ENCODE measurements around the gene CD55.
A peak's percentile ranks its signal among the peaks of the same experiment; 100 is the strongest.

Gene CD55

DNA sequence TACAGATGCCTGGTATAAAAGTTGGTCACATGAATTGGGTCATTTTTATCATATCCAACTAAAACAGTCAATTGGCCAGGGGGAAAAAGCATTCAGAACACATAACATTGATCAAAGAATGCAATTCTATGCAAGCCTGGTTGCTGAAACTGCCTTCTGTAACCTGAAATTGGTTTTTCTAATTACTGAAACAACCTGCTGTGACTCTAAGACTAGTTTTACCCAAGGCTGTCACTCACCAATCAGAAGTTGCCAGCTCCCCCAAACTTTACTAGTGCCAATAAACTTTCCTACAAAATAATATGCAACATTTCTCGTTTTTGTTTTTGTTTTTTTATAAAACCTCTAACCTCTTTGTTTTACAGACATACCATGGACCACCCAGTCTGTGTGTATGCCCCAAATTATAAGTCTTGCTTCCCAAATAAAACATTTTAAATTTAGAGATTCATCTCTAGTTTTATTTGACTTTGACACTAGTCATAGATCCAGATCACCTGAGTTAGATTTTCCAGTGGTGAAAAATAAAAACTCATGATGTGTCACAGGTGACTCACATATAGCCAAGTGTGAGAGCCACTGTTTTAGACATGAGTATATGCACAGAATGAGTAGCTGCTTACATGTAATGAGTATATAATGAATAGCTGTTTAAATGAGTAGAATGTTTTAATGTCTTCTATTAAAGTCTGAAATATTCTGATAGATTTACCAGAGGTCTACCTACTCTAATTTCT is 68.4 kb downstream of the CD55 start:
- peak in 1 of 2 donors; percentile 17 for DNase-seq
- H3K4me1 ChIP-seq (ENCODE audit: control insufficient read depth in 1 of 2, insufficient read depth in 2 of 2, low read length in 2 of 2), result peaks cover 0 to 1% of the 10 kb centered on the region in 2 experiments
- no peaks in the 10 kb centered on the region for H3K79me1 ChIP-seq (ENCODE audit: low read length)
- H3K79me2 ChIP-seq (ENCODE audit: control insufficient read depth, insufficient read depth, low read length, poor library complexity), result no peaks in the 10 kb centered on the region
- no peak overlapping the region for H3K14ac ChIP-seq (ENCODE audit: low read length)
- H4K8ac ChIP-seq (ENCODE audit: low read depth, low read length), result no peak overlapping the region
- no peak overlapping the region for H3K4ac ChIP-seq (ENCODE audit: low read depth, low read length)
- no peaks in the 10 kb centered on the region for H3K27me3 ChIP-seq (ENCODE audit: insufficient read depth, low read length)
- H2AK5ac ChIP-seq (ENCODE audit: low read length), result no peak overlapping the region
- H2BK5ac ChIP-seq (ENCODE audit: low read depth, low read length, poor library complexity), result no peak overlapping the region
- no peak overlapping the region for H3K27ac ChIP-seq (ENCODE audit: low read depth, low read length)
- no peak overlapping the region for H4K12ac ChIP-seq (ENCODE audit: low read depth, low read length)
- H3K9ac ChIP-seq (ENCODE audit: low read length), result no peak overlapping the region
- no peaks in the 10 kb centered on the region for H3K36me3 ChIP-seq (ENCODE audit: control insufficient read depth in 1 of 2, insufficient read depth in 2 of 2, low read length in 2 of 2)
- H2AFZ ChIP-seq (ENCODE audit: insufficient read depth, low read length, poor library complexity), result no peak overlapping the region
- no peaks in the 10 kb centered on the region for H3K9me3 ChIP-seq (ENCODE audit: insufficient read depth, low read depth, low read length)
- H4K91ac ChIP-seq (ENCODE audit: low read depth, low read length), result no peak overlapping the region
- no CpG with 5 or more reads among the region's 1 CpG for WGBS (ENCODE audit: extremely low coverage, insufficient coverage, insufficient read length)
- H3K4me3 ChIP-seq (ENCODE audit: low read depth, low read length), result no peak overlapping the region
- H3K4me2 ChIP-seq (ENCODE audit: low read length), result no peak overlapping the region
- H2BK12ac ChIP-seq (ENCODE audit: low read length), result no peak overlapping the region
- H3K18ac ChIP-seq (ENCODE audit: low read length), result no peak overlapping the region
- H3K23ac ChIP-seq (ENCODE audit: low read length), result no peak overlapping the region
- no peak overlapping the region for H2BK120ac ChIP-seq (ENCODE audit: insufficient read depth, low read length, poor library complexity)

DNA sequence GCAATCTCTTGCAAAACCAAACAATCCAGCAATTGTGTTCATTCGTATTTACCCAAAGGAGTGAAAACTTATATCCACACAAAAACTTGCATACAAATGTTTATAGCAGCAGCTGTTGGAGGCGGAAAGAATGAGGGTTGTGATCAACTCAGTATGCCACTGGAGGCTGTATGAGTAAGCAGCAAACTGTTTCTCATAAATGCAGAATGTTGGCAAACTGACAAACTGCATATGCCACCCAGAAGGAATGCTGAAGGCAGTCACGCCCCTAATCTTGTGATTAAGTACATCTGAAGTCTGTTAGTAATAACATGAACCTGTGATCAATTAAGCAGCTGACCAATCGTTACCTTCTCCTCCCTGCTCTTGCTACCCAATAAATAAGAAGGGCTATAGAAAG is 72.1 kb downstream of the CD55 start:
- H3K27ac ChIP-seq (ENCODE audit: low read depth, low read length), result no peak overlapping the region
- no peak overlapping the region for H3K18ac ChIP-seq (ENCODE audit: low read length)
- H2BK12ac ChIP-seq (ENCODE audit: low read length), result no peak overlapping the region
- no peak overlapping the region for H2AFZ ChIP-seq (ENCODE audit: insufficient read depth, low read length, poor library complexity)
- no peak overlapping the region for H3K4ac ChIP-seq (ENCODE audit: low read depth, low read length)
- H2BK120ac ChIP-seq (ENCODE audit: insufficient read depth, low read length, poor library complexity), result no peak overlapping the region
- no peak overlapping the region for H2BK5ac ChIP-seq (ENCODE audit: low read depth, low read length, poor library complexity)
- H3K23ac ChIP-seq (ENCODE audit: low read length), result no peak overlapping the region
- H3K9ac ChIP-seq (ENCODE audit: low read length), result no peak overlapping the region
- H3K14ac ChIP-seq (ENCODE audit: low read length), result no peak overlapping the region
- peaks cover 0 to 1% of the 10 kb centered on the region in 2 experiments for H3K4me1 ChIP-seq (ENCODE audit: control insufficient read depth in 1 of 2, insufficient read depth in 2 of 2, low read length in 2 of 2)
- no peaks in the 10 kb centered on the region for H3K27me3 ChIP-seq (ENCODE audit: insufficient read depth, low read length)
- no peaks in the 10 kb centered on the region for H3K36me3 ChIP-seq (ENCODE audit: control insufficient read depth in 1 of 2, insufficient read depth in 2 of 2, low read length in 2 of 2)
- peak; percentile 69 to 76 for DNase-seq
- H3K4me2 ChIP-seq (ENCODE audit: low read length), result no peak overlapping the region
- H3K79me1 ChIP-seq (ENCODE audit: low read length), result no peaks in the 10 kb centered on the region
- H3K4me3 ChIP-seq (ENCODE audit: low read depth, low read length), result no peak overlapping the region
- H3K9me3 ChIP-seq (ENCODE audit: insufficient read depth, low read depth, low read length), result no peaks in the 10 kb centered on the region
- H3K79me2 ChIP-seq (ENCODE audit: control insufficient read depth, insufficient read depth, low read length, poor library complexity), result no peaks in the 10 kb centered on the region
- no peak overlapping the region for H4K91ac ChIP-seq (ENCODE audit: low read depth, low read length)
- no CpG with 5 or more reads among the region's 4 CpGs for WGBS (ENCODE audit: extremely low coverage, insufficient coverage, insufficient read length)
- no peak overlapping the region for H4K8ac ChIP-seq (ENCODE audit: low read depth, low read length)
- H2AK5ac ChIP-seq (ENCODE audit: low read length), result no peak overlapping the region
- H4K12ac ChIP-seq (ENCODE audit: low read depth, low read length), result no peak overlapping the region

DNA sequence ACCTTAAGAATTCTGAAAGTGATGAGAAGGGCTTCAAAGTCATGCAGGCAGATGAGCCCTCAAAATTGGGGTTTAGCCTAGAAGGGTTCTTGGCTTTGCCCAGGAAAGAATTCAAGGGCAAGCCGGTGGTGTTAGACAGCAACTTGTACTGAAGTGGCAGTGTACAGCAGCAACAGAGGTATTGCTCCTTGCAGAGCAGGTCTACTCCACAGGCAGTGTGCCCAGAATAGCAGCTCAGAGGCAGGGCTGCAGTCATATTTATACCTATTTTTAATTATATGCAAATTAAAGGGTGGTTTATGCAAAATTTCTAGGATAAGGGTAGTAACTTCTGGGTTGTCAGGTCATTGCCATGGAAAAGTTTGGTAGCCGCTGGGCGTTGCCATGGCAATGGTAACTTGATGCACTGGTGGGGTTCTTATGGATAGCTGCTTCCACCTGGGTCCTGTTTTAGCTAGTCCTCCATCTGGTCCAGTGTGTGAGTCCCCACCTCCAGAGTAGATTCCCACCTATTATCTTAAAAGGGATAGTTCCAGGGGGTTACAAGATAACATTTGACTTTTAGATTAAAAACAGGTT is 74.8 kb downstream of the CD55 start:
- no peak overlapping the region for H4K12ac ChIP-seq (ENCODE audit: low read depth, low read length)
- no peak overlapping the region for H3K27ac ChIP-seq (ENCODE audit: low read depth, low read length)
- no CpG with 5 or more reads among the region's 3 CpGs for WGBS (ENCODE audit: extremely low coverage, insufficient coverage, insufficient read length)

DNA sequence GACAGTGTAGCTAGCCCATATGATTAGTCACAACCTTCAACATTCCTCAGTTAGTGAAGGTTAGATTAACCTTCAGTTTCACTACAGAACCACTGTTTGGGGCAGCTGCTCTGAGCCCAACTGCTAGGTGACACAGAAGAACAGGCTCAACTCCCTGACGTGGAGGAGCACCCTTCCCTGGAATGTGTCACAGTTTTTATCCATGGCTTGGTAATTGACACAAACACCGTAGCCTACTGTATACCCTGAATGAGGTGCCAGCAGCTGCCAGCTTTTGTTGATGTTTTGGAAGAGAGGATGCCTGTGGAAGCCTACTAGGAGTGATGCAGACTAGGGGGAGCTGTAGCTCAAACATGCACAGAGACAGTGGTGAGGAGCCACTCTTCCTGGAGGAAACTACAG is 76.0 kb downstream of the CD55 start:
- H3K4me3 ChIP-seq (ENCODE audit: low read depth, low read length), result no peak overlapping the region
- no peak overlapping the region for H2AFZ ChIP-seq (ENCODE audit: insufficient read depth, low read length, poor library complexity)
- H3K79me2 ChIP-seq (ENCODE audit: control insufficient read depth, insufficient read depth, low read length, poor library complexity), result no peaks in the 10 kb centered on the region
- no peak overlapping the region for H3K23ac ChIP-seq (ENCODE audit: low read length)
- DNase-seq, result peak in 1 of 2 donors; percentile 5
- H4K91ac ChIP-seq (ENCODE audit: low read depth, low read length), result no peak overlapping the region
- H3K4ac ChIP-seq (ENCODE audit: low read depth, low read length), result no peak overlapping the region
- no peak overlapping the region for H2BK12ac ChIP-seq (ENCODE audit: low read length)
- H4K8ac ChIP-seq (ENCODE audit: low read depth, low read length), result no peak overlapping the region
- WGBS (ENCODE audit: extremely low coverage, insufficient coverage, insufficient read length), result no CpG with 5 or more reads among the region's 2 CpGs
- H2BK120ac ChIP-seq (ENCODE audit: insufficient read depth, low read length, poor library complexity), result no peak overlapping the region
- no peak overlapping the region for H2BK5ac ChIP-seq (ENCODE audit: low read depth, low read length, poor library complexity)
- no peak overlapping the region for H3K4me2 ChIP-seq (ENCODE audit: low read length)
- H3K14ac ChIP-seq (ENCODE audit: low read length), result no peak overlapping the region
- no peaks in the 10 kb centered on the region for H3K27me3 ChIP-seq (ENCODE audit: insufficient read depth, low read length)
- H3K4me1 ChIP-seq (ENCODE audit: control insufficient read depth in 1 of 2, insufficient read depth in 2 of 2, low read length in 2 of 2), result no peaks in the 10 kb centered on the region
- no peaks in the 10 kb centered on the region for H3K9me3 ChIP-seq (ENCODE audit: insufficient read depth, low read depth, low read length)
- H3K36me3 ChIP-seq (ENCODE audit: control insufficient read depth in 1 of 2, insufficient read depth in 2 of 2, low read length in 2 of 2), result no peaks in the 10 kb centered on the region
- no peak overlapping the region for H2AK5ac ChIP-seq (ENCODE audit: low read length)
- no peak overlapping the region for H3K27ac ChIP-seq (ENCODE audit: low read depth, low read length)
- H3K9ac ChIP-seq (ENCODE audit: low read length), result no peak overlapping the region
- no peak overlapping the region for H3K18ac ChIP-seq (ENCODE audit: low read length)
- H3K79me1 ChIP-seq (ENCODE audit: low read length), result no peaks in the 10 kb centered on the region
- H4K12ac ChIP-seq (ENCODE audit: low read depth, low read length), result no peak overlapping the region

More for the DNA sequence above, 74.8 kb downstream of the CD55 start:
- H3K4ac ChIP-seq (ENCODE audit: low read depth, low read length), result no peak overlapping the region
- no peak overlapping the region for H3K4me2 ChIP-seq (ENCODE audit: low read length)
- H4K91ac ChIP-seq (ENCODE audit: low read depth, low read length), result no peak overlapping the region
- no peak overlapping the region for H3K9ac ChIP-seq (ENCODE audit: low read length)
- H3K23ac ChIP-seq (ENCODE audit: low read length), result no peak overlapping the region
- no peak overlapping the region for H3K14ac ChIP-seq (ENCODE audit: low read length)
- no peaks in the 10 kb centered on the region for H3K9me3 ChIP-seq (ENCODE audit: insufficient read depth, low read depth, low read length)
- H3K4me1 ChIP-seq (ENCODE audit: control insufficient read depth in 1 of 2, insufficient read depth in 2 of 2, low read length in 2 of 2), result no peaks in the 10 kb centered on the region
- H2AK5ac ChIP-seq (ENCODE audit: low read length), result no peak overlapping the region
- H3K27me3 ChIP-seq (ENCODE audit: insufficient read depth, low read length), result no peaks in the 10 kb centered on the region
- H3K18ac ChIP-seq (ENCODE audit: low read length), result no peak overlapping the region
- DNase-seq, result no peak
- no peak overlapping the region for H2BK12ac ChIP-seq (ENCODE audit: low read length)
- no peak overlapping the region for H4K8ac ChIP-seq (ENCODE audit: low read depth, low read length)
- no peak overlapping the region for H3K4me3 ChIP-seq (ENCODE audit: low read depth, low read length)
- H3K36me3 ChIP-seq (ENCODE audit: control insufficient read depth in 1 of 2, insufficient read depth in 2 of 2, low read length in 2 of 2), result no peaks in the 10 kb centered on the region
- H2BK120ac ChIP-seq (ENCODE audit: insufficient read depth, low read length, poor library complexity), result no peak overlapping the region
- no peak overlapping the region for H2AFZ ChIP-seq (ENCODE audit: insufficient read depth, low read length, poor library complexity)
- no peaks in the 10 kb centered on the region for H3K79me1 ChIP-seq (ENCODE audit: low read length)
- no peak overlapping the region for H2BK5ac ChIP-seq (ENCODE audit: low read depth, low read length, poor library complexity)
- H3K79me2 ChIP-seq (ENCODE audit: control insufficient read depth, insufficient read depth, low read length, poor library complexity), result no peaks in the 10 kb centered on the region
